Fibroblast of peridontal ligament (primary cell): ENCODE results near the gene CSE1L.
"Not testable (repeated sequence)": the region's sequence is repeated elsewhere in the genome, so short reads cannot be mapped to it uniquely, and the experiment has no call there.

Experiments used
- DNase-seq: peaks from one replicate; pipeline ENCODE4 v3.0.0-alpha.2; 2010; ENCODE audit errors: extremely low read depth

CSE1L gene

GRCh38 chr20:49046087-49046900, at the start of gene CSE1L:
Gene CSE1L, plus strand, starts transcription at chr20:49046312. Its CDS starts 12,152 bp downstream, at chr20:49058464.
- peak; percentile 95 for DNase-seq

GRCh38 chr20:48999890-49000870, 45.9 kb upstream of the CSE1L start:
- DNase-seq: no peak

GRCh38 chr20:49001741-49002140, 44.4 kb upstream of the CSE1L start:
- no peak for DNase-seq

- DNase-seq: no peak
Measured at GRCh38 chr20:49006446-49006980, 39.6 kb upstream of the CSE1L start.

- DNase-seq: no peak
Measured at GRCh38 chr20:49009899-49010631, 36.0 kb upstream of the CSE1L start.

GRCh38 chr20:49024220-49024619, 21.9 kb upstream of the CSE1L start:
- DNase-seq: no peak

- not testable (repeated sequence) for DNase-seq
Measured at GRCh38 chr20:49028177-49028576, 17.9 kb upstream of the CSE1L start.

- DNase-seq: peak; percentile 15
Measured at GRCh38 chr20:49028684-49029083, 17.4 kb upstream of the CSE1L start.

- DNase-seq: no peak
Measured at GRCh38 chr20:49029203-49029602, 16.9 kb upstream of the CSE1L start.

GRCh38 chr20:49030954-49031619, 15.0 kb upstream of the CSE1L start:
- DNase-seq: no peak

GRCh38 chr20:49032455-49032854, 13.7 kb upstream of the CSE1L start:
- no peak for DNase-seq

- no peak for DNase-seq
Measured at GRCh38 chr20:49034070-49034732, 11.9 kb upstream of the CSE1L start.

- no peak for DNase-seq
Measured at GRCh38 chr20:49037962-49038387, 8.1 kb upstream of the CSE1L start.

- no peak for DNase-seq
Measured at GRCh38 chr20:49039854-49040253, 6.3 kb upstream of the CSE1L start.

GRCh38 chr20:49043000-49043399, 3.1 kb upstream of the CSE1L start:
- DNase-seq: no peak

GRCh38 chr20:49045440-49046086, 549 bp upstream of the CSE1L start:
- no peak for DNase-seq

GRCh38 chr20:49052334-49052733, 6.2 kb downstream of the CSE1L start:
- peak; percentile 10 for DNase-seq

GRCh38 chr20:49054056-49054643, 8.0 kb downstream of the CSE1L start:
- DNase-seq: no peak

GRCh38 chr20:49063279-49063678, 17.2 kb downstream of the CSE1L start:
- DNase-seq: no peak

- DNase-seq: no peak
Measured at GRCh38 chr20:49074521-49074920, 28.4 kb downstream of the CSE1L start.
